Measurements from ENCODE around the gene VARS2. TPM values are rescaled to one million over a fixed set of nuclear protein-coding genes. Genes with fewer than 3 reads are reported as not detected.
"Not testable (repeated sequence)": the region's sequence is repeated elsewhere in the genome, so short reads cannot be mapped to it uniquely, and the experiment has no call there.

VARS2 gene
- total RNA-seq, 1 experiment from 2014 or later = 39.8 TPM

DNA sequence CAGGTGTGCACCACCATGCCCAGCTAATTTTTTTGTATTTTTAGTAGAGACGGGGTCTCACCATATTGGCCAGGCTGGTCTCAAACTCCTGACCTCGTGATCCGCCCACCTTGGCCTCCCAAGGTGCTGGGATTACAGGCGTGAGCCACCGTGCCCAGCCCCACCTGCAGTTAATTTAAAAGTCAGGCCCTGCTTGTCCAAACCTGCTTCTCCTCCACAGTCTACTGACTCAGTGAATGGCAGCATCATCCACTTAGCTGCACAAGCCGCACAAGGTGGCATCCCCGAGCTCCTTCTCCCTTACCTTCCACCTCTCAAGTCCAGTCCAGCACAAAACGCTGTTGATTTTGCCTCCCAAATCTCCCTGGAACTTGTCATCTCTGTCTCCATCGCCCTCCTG, 11.8 kb upstream of the VARS2 start:
- H3K4me2 ChIP-seq (ENCODE audit: low read length); H3K27ac ChIP-seq (ENCODE audit: low read depth, low read length); POLR2A ChIA-PET; RAD21 ChIA-PET (ENCODE audit: low non-redundant PET in 1 of 2, low total read pairs in 2 of 2, uncharacterized antibody in 2 of 2, unreplicated experiment in 2 of 2); H3K27me3 ChIP-seq (ENCODE audit: insufficient read depth, low read length); H3K9me2 ChIP-seq (ENCODE audit: insufficient read depth); H4K20me1 ChIP-seq (ENCODE audit: insufficient read depth); H3K9ac ChIP-seq (ENCODE audit: low read length); DNase-seq (ENCODE audit: low read depth, low spot score); BruUV-seq (replicated peaks); H3K4me1 ChIP-seq (ENCODE audit: control insufficient read depth in 1 of 2, insufficient read depth in 2 of 2, low read length in 2 of 2); H3K9me3 ChIP-seq (ENCODE audit: control insufficient read depth in 1 of 2, insufficient read depth in 1 of 2, low read depth in 1 of 2, low read length in 2 of 2); ATAC-seq; H3K79me2 ChIP-seq (ENCODE audit: insufficient read depth, low read length); H3K4me3 ChIP-seq (replicated peaks in 1 of 2; ENCODE audit: low read depth in 1 of 2, low read length in 2 of 2); H2AFZ ChIP-seq (ENCODE audit: low read depth, low read length, poor library complexity, severe bottlenecking); intact Hi-C loops (cut with micrococcal nuclease): not testable (repeated sequence)
- CTCF ChIA-PET = interaction anchor here (0.7 kb wide), 1 partner anchor 176 kb away, joined by 3 read pairs; no protein-coding TSS in a partner anchor
- H3K36me3 ChIP-seq (ENCODE audit: control insufficient read depth in 1 of 2, insufficient read depth in 2 of 2, low read length in 2 of 2) = peaks cover 11 to 20% of the 10 kb centered on the region in 2 experiments; a peak in 3 of 4 replicates

DNA sequence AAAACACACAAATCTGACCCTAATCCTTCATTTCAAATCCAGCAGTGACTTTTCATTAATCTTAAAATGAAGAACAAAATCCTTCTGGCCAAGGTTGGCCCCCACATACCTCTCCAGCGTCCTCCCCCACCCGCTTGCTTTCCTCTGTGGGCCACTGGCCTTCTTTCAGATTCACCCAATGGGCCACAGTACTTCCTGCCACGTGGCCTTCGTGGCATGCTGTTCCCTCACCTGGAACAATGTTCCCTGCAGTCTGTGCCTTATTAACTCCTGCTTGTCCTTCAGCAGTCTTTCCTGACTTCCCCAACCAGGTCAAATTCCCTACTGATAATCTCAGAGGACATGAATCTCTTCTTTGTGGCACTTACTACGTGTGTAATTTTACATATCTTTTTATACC, 11.3 kb upstream of the VARS2 start:
- POLR2A ChIA-PET = no interaction called here
- peaks cover 3 to 8% of the 10 kb centered on the region in 2 experiments; a peak in 3 of 4 replicates for H3K4me1 ChIP-seq (ENCODE audit: control insufficient read depth in 1 of 2, insufficient read depth in 2 of 2, low read length in 2 of 2)
- H3K27ac ChIP-seq (ENCODE audit: low read depth, low read length) = no peak overlapping the region
- TF ChIP-seq SP1 (IDR thresholded peaks at IDR 0.05; ENCODE audit: low read depth) = no peak
- no peak for TF ChIP-seq CEBPB (IDR thresholded peaks at IDR 0.05; ENCODE audit: low read depth)
- TF ChIP-seq SIN3A (IDR thresholded peaks at IDR 0.05; ENCODE audit: low read depth) = no peak
- TF ChIP-seq RAD21 (IDR thresholded peaks at IDR 0.05; ENCODE audit: low read depth) = no peak
- TF ChIP-seq, protein P1, sequence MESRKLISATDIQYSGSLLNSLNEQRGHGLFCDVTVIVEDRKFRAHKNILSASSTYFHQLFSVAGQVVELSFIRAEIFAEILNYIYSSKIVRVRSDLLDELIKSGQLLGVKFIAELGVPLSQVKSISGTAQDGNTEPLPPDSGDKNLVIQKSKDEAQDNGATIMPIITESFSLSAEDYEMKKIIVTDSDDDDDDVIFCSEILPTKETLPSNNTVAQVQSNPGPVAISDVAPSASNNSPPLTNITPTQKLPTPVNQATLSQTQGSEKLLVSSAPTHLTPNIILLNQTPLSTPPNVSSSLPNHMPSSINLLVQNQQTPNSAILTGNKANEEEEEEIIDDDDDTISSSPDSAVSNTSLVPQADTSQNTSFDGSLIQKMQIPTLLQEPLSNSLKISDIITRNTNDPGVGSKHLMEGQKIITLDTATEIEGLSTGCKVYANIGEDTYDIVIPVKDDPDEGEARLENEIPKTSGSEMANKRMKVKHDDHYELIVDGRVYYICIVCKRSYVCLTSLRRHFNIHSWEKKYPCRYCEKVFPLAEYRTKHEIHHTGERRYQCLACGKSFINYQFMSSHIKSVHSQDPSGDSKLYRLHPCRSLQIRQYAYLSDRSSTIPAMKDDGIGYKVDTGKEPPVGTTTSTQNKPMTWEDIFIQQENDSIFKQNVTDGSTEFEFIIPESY (IDR thresholded peaks at IDR 0.05; ENCODE audit: extremely low read depth, insufficient replicate concordance, low read length) = no peak
- no peak for TF ChIP-seq TCF7L2 (IDR thresholded peaks at IDR 0.05; ENCODE audit: borderline replicate concordance, extremely low read depth, insufficient read depth, insufficient read length)
- TF ChIP-seq ELF1 (IDR thresholded peaks at IDR 0.05; ENCODE audit: borderline replicate concordance, low read depth) = no peak
- TF ChIP-seq POLR2AphosphoS5 (IDR thresholded peaks at IDR 0.05; ENCODE audit: low read depth, low read length) = no peak
- no peak for TF ChIP-seq POLR2A (IDR thresholded peaks at IDR 0.05; ENCODE audit: borderline replicate concordance, extremely low read depth, insufficient read depth, insufficient read length)
- no peak for TF ChIP-seq EGR1 (IDR thresholded peaks at IDR 0.05; ENCODE audit: low read depth)
- TF ChIP-seq, protein P2, sequence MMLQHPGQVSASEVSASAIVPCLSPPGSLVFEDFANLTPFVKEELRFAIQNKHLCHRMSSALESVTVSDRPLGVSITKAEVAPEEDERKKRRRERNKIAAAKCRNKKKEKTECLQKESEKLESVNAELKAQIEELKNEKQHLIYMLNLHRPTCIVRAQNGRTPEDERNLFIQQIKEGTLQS (IDR thresholded peaks at IDR 0.05) = no peak
- TF ChIP-seq ZFX (IDR thresholded peaks at IDR 0.05) = no peak
- H3K27me3 ChIP-seq (ENCODE audit: insufficient read depth, low read length) = no peaks in the 10 kb centered on the region
- H3K36me3 ChIP-seq (ENCODE audit: control insufficient read depth in 1 of 2, insufficient read depth in 2 of 2, low read length in 2 of 2) = peaks cover 7 to 16% of the 10 kb centered on the region in 2 experiments; a peak in 2 of 4 replicates
- H3K4me2 ChIP-seq (ENCODE audit: low read length) = no peak overlapping the region
- no peak overlapping the region for H3K4me3 ChIP-seq (replicated peaks in 1 of 2; ENCODE audit: low read depth in 1 of 2, low read length in 2 of 2)
- RAD21 ChIA-PET (ENCODE audit: low non-redundant PET in 1 of 2, low total read pairs in 2 of 2, uncharacterized antibody in 2 of 2, unreplicated experiment in 2 of 2) = no interaction called here
- intact Hi-C loops (cut with micrococcal nuclease) = no loop called here
- H4K20me1 ChIP-seq (ENCODE audit: insufficient read depth) = no peaks in the 10 kb centered on the region
- no peaks in the 10 kb centered on the region for H3K79me2 ChIP-seq (ENCODE audit: insufficient read depth, low read length)
- no peaks in the 10 kb centered on the region for H3K9me3 ChIP-seq (ENCODE audit: control insufficient read depth in 1 of 2, insufficient read depth in 1 of 2, low read depth in 1 of 2, low read length in 2 of 2)
- no peak overlapping the region for H3K9ac ChIP-seq (ENCODE audit: low read length)
- H3K9me2 ChIP-seq (ENCODE audit: insufficient read depth) = no peaks in the 10 kb centered on the region
- DNase-seq (ENCODE audit: low read depth, low spot score) (no peak), ATAC-seq (no peak)
- BruUV-seq (replicated peaks) = no TSS peak
- CTCF ChIA-PET = no interaction called here
- H2AFZ ChIP-seq (ENCODE audit: low read depth, low read length, poor library complexity, severe bottlenecking) = no peak overlapping the region
